ENCODE measurements around the gene TMEM208. TPM values are rescaled to one million over a fixed set of nuclear protein-coding genes. Genes with fewer than 3 reads are reported as not detected.

TMEM208 gene
- total RNA-seq, 1 donor from 2014 or later = 41.3 TPM

GRCh38 chr16:67184453-67184994 is 42.4 kb upstream of the TMEM208 start:
- CTCF ChIA-PET = interaction anchor here (0.7 to 2.1 kb wide), 9 partner anchors 8 to 230 kb away, joined by 3 to 15 read pairs (median 10); partner anchors contain the start of genes FBXL8 and TRADD
- H3K4me1 Mint-ChIP-seq = peaks cover 14% of the 10 kb centered on the region

DNA sequence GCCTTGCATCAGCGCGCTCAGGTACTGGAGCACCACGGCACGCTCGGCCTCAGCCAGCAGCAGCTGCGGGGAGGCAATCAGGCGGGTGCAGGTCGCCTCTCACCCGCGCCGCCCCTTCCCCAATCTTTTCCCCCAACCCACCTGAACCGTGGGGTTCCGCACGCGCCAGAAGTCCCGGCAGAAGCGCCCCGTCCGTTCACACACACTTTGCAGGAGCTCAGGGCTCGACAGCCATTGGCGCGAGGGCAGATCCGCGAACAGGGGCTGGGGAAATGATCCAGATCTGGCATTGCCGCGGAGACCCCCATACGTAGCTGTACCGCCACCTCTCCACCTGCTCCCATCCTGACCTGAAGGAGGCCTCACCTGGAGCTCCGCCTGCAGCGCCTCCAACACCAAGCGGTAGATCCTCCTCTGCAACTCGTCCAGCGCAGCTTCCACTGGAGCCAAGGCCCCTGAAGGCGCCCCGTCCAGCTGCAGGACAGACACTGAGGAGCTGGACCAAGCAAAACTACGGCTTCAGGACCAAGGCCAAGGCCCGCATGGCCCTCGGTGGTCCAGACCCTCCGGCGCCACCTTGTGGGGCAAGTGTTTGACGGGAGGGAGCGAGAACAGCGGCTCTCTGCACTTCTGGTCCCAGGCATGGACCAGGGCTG is 41.8 kb upstream of the TMEM208 start:
- ChIA-PET POLR2A (interaction anchor here (1.0 to 1.3 kb wide), 5 partner anchors 7 to 167 kb away, joined by 3 to 6 read pairs (median 4); partner anchors contain the start of genes E2F4, FBXL8, TMEM208 and TRADD), CTCF (interaction anchor here (0.6 to 2.1 kb wide), 11 partner anchors 8 to 290 kb away, joined by 3 to 15 read pairs (median 9); partner anchors contain the start of genes FBXL8 and TRADD)
- DNase-seq = peak; percentile 75
- H3K9me3 Mint-ChIP-seq = no peaks in the 10 kb centered on the region
- peak overlapping the region; percentile 46 for H3K27ac Mint-ChIP-seq
- intact Hi-C loops (cut with micrococcal nuclease) = loop anchor here (1.0 kb wide), 3 partner anchors 168 to 231 kb away; no protein-coding TSS in a partner anchor
- H3K4me1 Mint-ChIP-seq = peaks cover 14% of the 10 kb centered on the region
- H3K27me3 Mint-ChIP-seq = peaks cover 8% of the 10 kb centered on the region
- H3K4me3 Mint-ChIP-seq = peak overlapping the region; percentile 85
- H3K36me3 Mint-ChIP-seq (ENCODE audit: low read depth) = no peaks in the 10 kb centered on the region
- peak; percentile 26 for ATAC-seq (ENCODE audit: low read depth)
- no peak for TF ChIP-seq CTCF (IDR thresholded peaks at IDR 0.05)

More at GRCh38 chr16:67184453-67184994, 42.4 kb upstream of the TMEM208 start:
- Mint-ChIP-seq H3K27me3 (peaks cover 8% of the 10 kb centered on the region), H3K36me3 (ENCODE audit: low read depth) (no peaks in the 10 kb centered on the region), H3K4me3 (peak overlapping the region; percentile 85), H3K9me3 (no peaks in the 10 kb centered on the region), H3K27ac (no peak overlapping the region)
- no peak for TF ChIP-seq CTCF (IDR thresholded peaks at IDR 0.05)
- POLR2A ChIA-PET = interaction anchor here (1.0 to 1.3 kb wide), 4 partner anchors 8 to 167 kb away, joined by 4 to 6 read pairs (median 4); partner anchors contain the start of genes E2F4, FBXL8, TMEM208 and TRADD
- ATAC-seq (ENCODE audit: low read depth) (no peak), DNase-seq (no peak)
- intact Hi-C loops (cut with micrococcal nuclease) = no loop called here

DNA sequence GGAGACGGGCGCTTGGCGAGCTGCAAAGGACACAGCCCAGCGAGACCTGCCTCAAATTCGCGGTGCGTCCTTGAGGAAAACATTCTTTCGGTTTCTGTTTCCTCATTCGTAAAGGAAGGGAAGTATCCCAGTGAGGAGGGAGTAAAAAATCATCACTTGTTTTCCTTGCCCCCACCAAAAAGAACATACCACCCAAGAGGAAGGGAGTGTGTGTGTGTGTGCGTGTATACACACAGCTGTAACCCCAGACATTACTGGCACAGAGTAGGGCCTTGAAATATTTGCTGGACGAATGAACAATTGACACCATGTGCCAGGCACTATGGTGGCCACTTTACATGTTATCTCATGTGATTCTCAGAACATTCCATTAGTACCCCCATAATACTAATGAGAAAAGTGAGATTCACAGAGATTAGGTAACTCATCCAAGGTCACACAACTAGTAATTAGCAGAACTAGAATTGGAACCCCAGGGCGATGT is 41.2 kb upstream of the TMEM208 start:
- ATAC-seq (ENCODE audit: low read depth) (no peak), DNase-seq (no peak)
- ChIA-PET CTCF (interaction anchor here (0.6 to 2.1 kb wide), 10 partner anchors 9 to 290 kb away, joined by 3 to 15 read pairs (median 10); partner anchors contain the start of genes FBXL8 and TRADD), POLR2A (interaction anchor here (1.0 to 1.3 kb wide), 4 partner anchors 9 to 168 kb away, joined by 3 to 6 read pairs (median 4); partner anchors contain the start of genes FBXL8, TMEM208 and TRADD)
- Mint-ChIP-seq H3K27me3 (peaks cover 8% of the 10 kb centered on the region), H3K4me3 (peak overlapping the region; percentile 85), H3K4me1 (peaks cover 14% of the 10 kb centered on the region), H3K36me3 (ENCODE audit: low read depth) (no peaks in the 10 kb centered on the region), H3K27ac (peak overlapping the region; percentile 46), H3K9me3 (no peaks in the 10 kb centered on the region)
- intact Hi-C loops (cut with micrococcal nuclease) = loop anchor here (1.0 kb wide), 3 partner anchors 168 to 231 kb away; no protein-coding TSS in a partner anchor
- no peak for TF ChIP-seq CTCF (IDR thresholded peaks at IDR 0.05)

DNA sequence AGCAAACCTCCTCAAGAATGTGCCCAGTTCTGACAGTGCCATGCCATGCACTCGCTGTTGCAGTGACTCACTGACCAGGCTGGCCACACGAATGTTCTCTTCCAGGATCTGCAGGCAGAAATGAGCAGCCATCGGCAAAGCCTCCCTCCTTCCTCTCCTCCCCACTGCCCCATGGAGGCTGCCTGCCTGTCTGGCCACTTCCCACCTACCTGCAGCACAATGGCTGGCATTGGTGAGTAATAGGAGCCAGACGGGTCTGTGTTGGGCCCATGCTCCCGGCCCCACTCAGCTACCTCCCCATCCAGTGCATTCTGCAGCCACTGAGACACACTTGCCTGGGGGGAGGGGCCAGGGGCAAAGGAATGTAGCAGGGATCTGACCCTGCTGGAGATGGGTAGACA is 40.4 kb upstream of the TMEM208 start:
- POLR2A ChIA-PET = interaction anchor here (0.7 kb wide), 1 partner anchor 312 kb away, joined by 4 read pairs; no protein-coding TSS in a partner anchor
- CTCF ChIA-PET = interaction anchor here (1.5 kb wide), 1 partner anchor 31 kb away, joined by 4 read pairs; no protein-coding TSS in a partner anchor
- Mint-ChIP-seq H3K27ac (no peak overlapping the region), H3K27me3 (peaks cover 8% of the 10 kb centered on the region), H3K4me3 (peak overlapping the region; percentile 32), H3K9me3 (no peaks in the 10 kb centered on the region), H3K4me1 (peaks cover 17% of the 10 kb centered on the region), H3K36me3 (ENCODE audit: low read depth) (no peaks in the 10 kb centered on the region)
- DNase-seq (no peak), ATAC-seq (ENCODE audit: low read depth) (no peak)
- no peak for TF ChIP-seq CTCF (IDR thresholded peaks at IDR 0.05)
- intact Hi-C loops (cut with micrococcal nuclease) = no loop called here
